ENCODE data around the gene FAM229A. TPM values are rescaled to one million over a fixed set of nuclear protein-coding genes. Genes with fewer than 3 reads are reported as not detected.

Gene FAM229A
- total and polyA plus RNA-seq, 4 donors, result 1.1 to 15.5 (median 9.8) TPM

- WGBS (ENCODE audit: insufficient coverage), result 96% methylated on average over 7 of the region's 10 CpGs
- H3K27ac ChIP-seq (ENCODE audit: low read depth, low read length), result no peak overlapping the region
- H3K4me1 ChIP-seq (ENCODE audit: control insufficient read depth, insufficient read depth, low read length), result no peaks in the 10 kb centered on the region
- H3K4me3 ChIP-seq (ENCODE audit: low read depth, low read length), result no peak overlapping the region
- peaks cover 14% of the 10 kb centered on the region for H3K36me3 ChIP-seq (ENCODE audit: control insufficient read depth, insufficient read depth, low read length)
- H3K9me3 ChIP-seq (ENCODE audit: control insufficient read depth, insufficient read depth, low read length), result no peaks in the 10 kb centered on the region
- DNase-seq (ENCODE audit: low read depth in 4 of 6, low spot score in 6 of 6), result no peak
- H3K27me3 ChIP-seq (ENCODE audit: control insufficient read depth, insufficient read depth, low read length), result no peaks in the 10 kb centered on the region
Observed at GRCh38 chr1:32318127-32318869, 44.0 kb downstream of the FAM229A start.

GRCh38 chr1:32316903-32317277 lies 45.4 kb downstream of the FAM229A start:
- peaks cover 14% of the 10 kb centered on the region for H3K36me3 ChIP-seq (ENCODE audit: control insufficient read depth, insufficient read depth, low read length)
- H3K4me3 ChIP-seq (ENCODE audit: low read depth, low read length), result no peak overlapping the region
- H3K27me3 ChIP-seq (ENCODE audit: control insufficient read depth, insufficient read depth, low read length), result no peaks in the 10 kb centered on the region
- H3K4me1 ChIP-seq (ENCODE audit: control insufficient read depth, insufficient read depth, low read length), result no peaks in the 10 kb centered on the region
- DNase-seq (ENCODE audit: low read depth in 4 of 6, low spot score in 6 of 6), result no peak
- H3K9me3 ChIP-seq (ENCODE audit: control insufficient read depth, insufficient read depth, low read length), result no peaks in the 10 kb centered on the region
- WGBS (ENCODE audit: insufficient coverage), result no CpG with 5 or more reads among the region's 3 CpGs
- no peak overlapping the region for H3K27ac ChIP-seq (ENCODE audit: low read depth, low read length)

GRCh38 chr1:32311709-32312393 lies 50.4 kb downstream of the FAM229A start:
- H3K27ac ChIP-seq (ENCODE audit: low read depth, low read length), result no peak overlapping the region
- no peaks in the 10 kb centered on the region for H3K27me3 ChIP-seq (ENCODE audit: control insufficient read depth, insufficient read depth, low read length)
- no CpG with 5 or more reads among the region's 2 CpGs for WGBS (ENCODE audit: insufficient coverage)
- no peaks in the 10 kb centered on the region for H3K9me3 ChIP-seq (ENCODE audit: control insufficient read depth, insufficient read depth, low read length)
- H3K36me3 ChIP-seq (ENCODE audit: control insufficient read depth, insufficient read depth, low read length), result no peaks in the 10 kb centered on the region
- no peak for DNase-seq (ENCODE audit: low read depth in 4 of 6, low spot score in 6 of 6)
- H3K4me1 ChIP-seq (ENCODE audit: control insufficient read depth, insufficient read depth, low read length), result no peaks in the 10 kb centered on the region
- H3K4me3 ChIP-seq (ENCODE audit: low read depth, low read length), result no peak overlapping the region

Other genes starting within 250 kb of the FAM229A start
- gene TXLNA, start 182.8 kb downstream of the FAM229A start, total RNA-seq, result 10 to 100 TPM; 31.8 to 52.0 TPM
- gene TXLNA, start 182.8 kb downstream of the FAM229A start, polyA plus RNA-seq (ENCODE audit: insufficient read length in 2 of 2), result 10 to 100 TPM; 29.3 to 34.6 TPM
- gene CCDC28B, start 161.9 kb downstream of the FAM229A start, total RNA-seq, result 10 to 100 TPM; 23.6 to 56.4 TPM
- 10 to 100 TPM; 79.1 to 82.2 TPM for gene CCDC28B, start 161.9 kb downstream of the FAM229A start, polyA plus RNA-seq (ENCODE audit: insufficient read length in 2 of 2)
- 1 to 10 TPM; 3.3 to 6.4 TPM for gene IQCC, start 156.8 kb downstream of the FAM229A start, total RNA-seq
- gene IQCC, start 156.8 kb downstream of the FAM229A start, polyA plus RNA-seq (ENCODE audit: insufficient read length in 2 of 2), result 1 to 10 TPM; 6.5 to 8.7 TPM
- gene DCDC2B, start 153.4 kb downstream of the FAM229A start, total RNA-seq, result under 1 TPM in 1 of 2 donors, not detected in 1; 0.28 TPM
- gene DCDC2B, start 153.4 kb downstream of the FAM229A start, polyA plus RNA-seq (ENCODE audit: insufficient read length in 2 of 2), result 1 to 10 TPM in 1 of 2 donors, under 1 TPM in 1; 0.82 to 2.6 TPM
- 10 to 100 TPM; 15.3 to 27.4 TPM for gene TMEM234, start 140.1 kb downstream of the FAM229A start, total RNA-seq
- 10 to 100 TPM; 20.2 to 25.8 TPM for gene TMEM234, start 140.1 kb downstream of the FAM229A start, polyA plus RNA-seq (ENCODE audit: insufficient read length in 2 of 2)
- gene EIF3I, start 140.1 kb downstream of the FAM229A start, total RNA-seq, result 100 to 1,000 TPM in 1 of 2 donors, 10 to 100 TPM in 1; 94.9 to 185 TPM
- gene EIF3I, start 140.1 kb downstream of the FAM229A start, polyA plus RNA-seq (ENCODE audit: insufficient read length in 2 of 2), result 100 to 1,000 TPM; 162 to 171 TPM
- gene FAM167B, start 115.3 kb downstream of the FAM229A start, total RNA-seq, result 1 to 10 TPM in 1 of 2 donors, under 1 TPM in 1; 0.69 to 1.5 TPM
- 1 to 10 TPM; 2.7 to 3.1 TPM for gene FAM167B, start 115.3 kb downstream of the FAM229A start, polyA plus RNA-seq (ENCODE audit: insufficient read length in 2 of 2)
- under 1 TPM; 0.22 to 0.50 TPM for gene LCK, start 111.2 kb downstream of the FAM229A start, total RNA-seq
- under 1 TPM; 0.27 to 0.41 TPM for gene LCK, start 111.2 kb downstream of the FAM229A start, polyA plus RNA-seq (ENCODE audit: insufficient read length in 2 of 2)
- gene HDAC1, start 70.4 kb downstream of the FAM229A start, total RNA-seq, result 10 to 100 TPM; 37.2 to 68.2 TPM
- 10 to 100 TPM; 66.3 to 79.3 TPM for gene HDAC1, start 70.4 kb downstream of the FAM229A start, polyA plus RNA-seq (ENCODE audit: insufficient read length in 2 of 2)
- 100 to 1,000 TPM; 159 to 231 TPM for gene MARCKSL1, start 26.3 kb downstream of the FAM229A start, total RNA-seq
- 1,000 to 10,000 TPM; 1,221 to 1,348 TPM for gene MARCKSL1, start 26.3 kb downstream of the FAM229A start, polyA plus RNA-seq (ENCODE audit: insufficient read length in 2 of 2)
- gene TSSK3, start 54 bp upstream of the FAM229A start, total RNA-seq, result 1 to 10 TPM in 1 of 2 donors, under 1 TPM in 1; 0.59 to 2.4 TPM
- gene TSSK3, start 54 bp upstream of the FAM229A start, polyA plus RNA-seq (ENCODE audit: insufficient read length in 2 of 2), result 1 to 10 TPM; 2.3 to 4.4 TPM
- 10 to 100 TPM; 61.4 to 73.8 TPM for gene BSDC1, start 32.0 kb upstream of the FAM229A start, total RNA-seq
- 10 to 100 TPM; 78.8 to 85.1 TPM for gene BSDC1, start 32.0 kb upstream of the FAM229A start, polyA plus RNA-seq (ENCODE audit: insufficient read length in 2 of 2)
- 1 to 10 TPM; 3.1 to 6.8 TPM for gene ZBTB8B, start 102.6 kb upstream of the FAM229A start, total RNA-seq
- gene ZBTB8B, start 102.6 kb upstream of the FAM229A start, polyA plus RNA-seq (ENCODE audit: insufficient read length in 2 of 2), result 1 to 10 TPM; 5.6 to 8.3 TPM
- gene ZBTB8A, start 176.9 kb upstream of the FAM229A start, total RNA-seq, result 10 to 100 TPM; 15.4 to 20.4 TPM
- 10 to 100 TPM; 11.8 to 11.9 TPM for gene ZBTB8A, start 176.9 kb upstream of the FAM229A start, polyA plus RNA-seq (ENCODE audit: insufficient read length in 2 of 2)

Measured in spinal cord (tissue), 10 donors.